ENCODE results near the gene USP38. TPM values are rescaled to one million over a fixed set of nuclear protein-coding genes. Genes with fewer than 3 reads are reported as not detected.
"Not testable (repeated sequence)": the region's sequence is repeated elsewhere in the genome, so short reads cannot be mapped to it uniquely, and the experiment has no call there.

Gene USP38
- total RNA-seq, 4 donors from 2014 or later: 11.9 to 20.6 (median 17.9) TPM

- H3K36me3 ChIP-seq: peaks cover 0 to 13% (median 0%) of the 10 kb centered on the region in 3 donors
- H3K4me1 ChIP-seq: peaks cover 0 to 10% (median 0%) of the 10 kb centered on the region in 3 donors
- no peak overlapping the region for H3K4me3 ChIP-seq
- TF ChIP-seq CTCF (IDR thresholded peaks at IDR 0.05): no peak
- no peak for TF ChIP-seq POLR2A (IDR thresholded peaks at IDR 0.05)
- 92 to 95% methylated on average over 6 of the region's 6 CpGs for WGBS, 2 donors
- no peaks in the 10 kb centered on the region for H3K27me3 ChIP-seq
- no peaks in the 10 kb centered on the region for H3K9me3 ChIP-seq
- intact Hi-C loops (cut with DNase I): no loop called here
- no peak for DNase-seq
- H3K27ac ChIP-seq: no peak overlapping the region
Observed at GRCh38 chr4:143225167-143225566, 40.5 kb downstream of the USP38 start.

- Histone ChIP-seq H3K27ac (peak overlapping the region in 2 of 4 donors; percentile 10 to 38), H3K27me3 (no peaks in the 10 kb centered on the region), H3K4me3 (no peak overlapping the region), H3K9me3 (no peaks in the 10 kb centered on the region), H3K36me3 (no peaks in the 10 kb centered on the region), H3K4me1 (no peaks in the 10 kb centered on the region)
- intact Hi-C loops (cut with DNase I): no loop called here
- no peak for TF ChIP-seq CTCF (IDR thresholded peaks at IDR 0.05)
- TF ChIP-seq POLR2A (IDR thresholded peaks at IDR 0.05): no peak
- WGBS, 2 donors: 48 to 75% methylated on average over 3 of the region's 3 CpGs
- DNase-seq: no peak
Observed at GRCh38 chr4:143230683-143231082, 46.0 kb downstream of the USP38 start.

GRCh38 chr4:143232277-143232676, 47.6 kb downstream of the USP38 start:
- intact Hi-C loops (cut with DNase I): no loop called here
- no peak overlapping the region for H3K27ac ChIP-seq
- H3K27me3 ChIP-seq: no peaks in the 10 kb centered on the region
- H3K9me3 ChIP-seq: no peaks in the 10 kb centered on the region
- TF ChIP-seq POLR2A (IDR thresholded peaks at IDR 0.05): no peak
- TF ChIP-seq CTCF (IDR thresholded peaks at IDR 0.05): no peak
- DNase-seq: no peak
- H3K4me1 ChIP-seq: no peaks in the 10 kb centered on the region
- H3K4me3 ChIP-seq: no peak overlapping the region
- 30 to 43% methylated on average over 2 of the region's 2 CpGs for WGBS, 2 donors
- no peaks in the 10 kb centered on the region for H3K36me3 ChIP-seq

- Histone ChIP-seq H3K27ac (no peak overlapping the region), H3K27me3 (no peaks in the 10 kb centered on the region), H3K4me3 (no peak overlapping the region), H3K36me3 (no peaks in the 10 kb centered on the region), H3K9me3 (no peaks in the 10 kb centered on the region), H3K4me1 (no peaks in the 10 kb centered on the region)
- TF ChIP-seq CTCF (IDR thresholded peaks at IDR 0.05) (no peak), POLR2A (IDR thresholded peaks at IDR 0.05) (no peak)
- no peak for DNase-seq
- 70 to 71% methylated on average over 1 of the region's 1 CpG for WGBS, 2 donors
- intact Hi-C loops (cut with DNase I): no loop called here
Observed at GRCh38 chr4:143234153-143234552, 49.4 kb downstream of the USP38 start.

- 80 to 92% methylated on average over 11 of the region's 11 CpGs for WGBS, 2 donors
- H3K36me3 ChIP-seq; H3K4me3 ChIP-seq; H3K27ac ChIP-seq; H3K4me1 ChIP-seq; intact Hi-C loops (cut with DNase I); DNase-seq; H3K27me3 ChIP-seq; H3K9me3 ChIP-seq: not testable (repeated sequence)
Observed at GRCh38 chr4:143237195-143237594, 52.5 kb downstream of the USP38 start.

Measured in esophagus squamous epithelium (tissue), 5 donors.